Progenitor cell of endocrine pancreas (in vitro differentiated cells): Measurements from ENCODE around the gene COG7. TPM values are rescaled to one million over a fixed set of nuclear protein-coding genes. Genes with fewer than 3 reads are reported as not detected.

Experiments
- DNase-seq: peaks from one replicate; pipeline ENCODE4 v3.0.0; 2021; ENCODE audit warnings: low spot score; ENCODE audit not compliant: unreplicated experiment
- H3K27ac Mint-ChIP-seq: 2 replicates; pipeline ENCODE4 v1.8.0; 2021; ENCODE audit warnings: mild to moderate bottlenecking, moderate library complexity, mixed read lengths
- H3K27me3 Mint-ChIP-seq: 2 replicates; pipeline ENCODE4 v1.8.0; 2021; ENCODE audit warnings: mixed read lengths
- H3K36me3 Mint-ChIP-seq: 2 replicates; pipeline ENCODE4 v1.8.0; 2022; ENCODE audit warnings: mixed read lengths; ENCODE audit not compliant: insufficient read depth
- H3K4me1 Mint-ChIP-seq: 2 replicates; pipeline ENCODE4 v1.8.0; 2021; ENCODE audit warnings: low read depth, mixed read lengths
- H3K4me3 Mint-ChIP-seq: 2 replicates; pipeline ENCODE4 v1.8.0; 2021; ENCODE audit warnings: low read depth, mild to moderate bottlenecking, moderate library complexity, mixed read lengths
- H3K9me3 Mint-ChIP-seq: 2 replicates; pipeline ENCODE4 v1.8.0; 2021; ENCODE audit warnings: low read depth, mixed read lengths
- total RNA-seq: library from RNA; stranded (reverse); gene quantifications from 2 replicates; pipeline ENCODE4 v1.2.1, GENCODE V29; 2021
- TF ChIP-seq, protein P1 (sequence below): fragments of 200-600 bp; sonication (generic); IDR thresholded peaks from one replicate; pipeline ENCODE4 v1.5.0; 2021; ENCODE audit warnings: antibody characterized with exemption, mild to moderate bottlenecking; ENCODE audit not compliant: unreplicated experiment

Gene COG7
- total RNA-seq, 1 donor from 2014 or later = 28.3 TPM

DNA sequence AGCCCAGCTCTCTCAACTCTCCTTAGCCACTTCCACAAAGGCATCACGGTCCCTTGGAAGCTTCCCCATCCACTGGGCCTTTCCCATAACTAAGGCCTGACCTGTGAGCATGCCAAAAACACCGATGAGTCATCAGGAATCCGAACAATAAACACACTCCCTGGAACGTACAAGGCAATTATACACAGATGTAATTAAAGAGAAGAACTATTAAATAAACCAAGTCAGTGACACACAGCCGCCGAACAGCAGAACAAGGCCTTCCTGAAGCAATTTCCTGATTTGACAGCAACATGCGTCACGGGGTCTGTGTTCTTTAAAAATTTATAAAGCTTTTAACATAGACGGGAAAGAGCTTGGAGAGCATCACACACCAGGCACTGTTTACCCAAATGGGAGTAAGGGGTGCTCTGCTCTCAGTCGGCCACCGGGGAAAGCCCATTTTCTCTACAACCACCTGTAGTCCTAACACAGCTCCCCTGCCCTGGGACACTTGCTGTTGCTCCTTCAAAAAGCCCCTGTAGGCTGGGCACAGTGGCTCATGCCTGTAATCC, 29.4 kb downstream of the COG7 start:
- Mint-ChIP-seq H3K36me3 (peaks cover 10% of the 10 kb centered on the region), H3K27me3 (no peaks in the 10 kb centered on the region), H3K4me3 (no peak overlapping the region), H3K4me1 (no peaks in the 10 kb centered on the region), H3K27ac (no peak overlapping the region), H3K9me3 (no peaks in the 10 kb centered on the region)
- TF ChIP-seq, protein P1, sequence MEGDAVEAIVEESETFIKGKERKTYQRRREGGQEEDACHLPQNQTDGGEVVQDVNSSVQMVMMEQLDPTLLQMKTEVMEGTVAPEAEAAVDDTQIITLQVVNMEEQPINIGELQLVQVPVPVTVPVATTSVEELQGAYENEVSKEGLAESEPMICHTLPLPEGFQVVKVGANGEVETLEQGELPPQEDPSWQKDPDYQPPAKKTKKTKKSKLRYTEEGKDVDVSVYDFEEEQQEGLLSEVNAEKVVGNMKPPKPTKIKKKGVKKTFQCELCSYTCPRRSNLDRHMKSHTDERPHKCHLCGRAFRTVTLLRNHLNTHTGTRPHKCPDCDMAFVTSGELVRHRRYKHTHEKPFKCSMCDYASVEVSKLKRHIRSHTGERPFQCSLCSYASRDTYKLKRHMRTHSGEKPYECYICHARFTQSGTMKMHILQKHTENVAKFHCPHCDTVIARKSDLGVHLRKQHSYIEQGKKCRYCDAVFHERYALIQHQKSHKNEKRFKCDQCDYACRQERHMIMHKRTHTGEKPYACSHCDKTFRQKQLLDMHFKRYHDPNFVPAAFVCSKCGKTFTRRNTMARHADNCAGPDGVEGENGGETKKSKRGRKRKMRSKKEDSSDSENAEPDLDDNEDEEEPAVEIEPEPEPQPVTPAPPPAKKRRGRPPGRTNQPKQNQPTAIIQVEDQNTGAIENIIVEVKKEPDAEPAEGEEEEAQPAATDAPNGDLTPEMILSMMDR = no peak
- no peak for DNase-seq

DNA sequence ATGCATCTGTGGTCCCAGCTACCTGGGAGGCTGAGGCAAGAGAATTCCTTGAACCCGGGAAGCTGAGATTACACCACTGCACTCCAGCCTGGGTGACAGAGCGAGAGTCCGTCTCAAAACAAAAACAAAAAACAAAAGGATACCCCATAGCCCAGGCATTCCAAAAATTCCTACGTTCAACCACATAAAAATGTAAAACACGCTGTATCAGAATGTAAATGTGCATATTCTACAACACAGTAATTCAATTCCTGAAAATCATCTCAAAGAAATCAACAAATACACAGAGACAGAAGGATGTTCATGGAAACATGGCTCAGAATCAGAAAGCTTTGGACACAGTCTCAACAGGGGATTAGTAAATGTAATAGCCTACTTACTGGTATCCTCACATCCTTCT, 33.0 kb downstream of the COG7 start:
- no peaks in the 10 kb centered on the region for H3K27me3 Mint-ChIP-seq
- H3K9me3 Mint-ChIP-seq = no peaks in the 10 kb centered on the region
- peaks cover 9% of the 10 kb centered on the region for H3K36me3 Mint-ChIP-seq
- H3K4me3 Mint-ChIP-seq = no peak overlapping the region
- no peak overlapping the region for H3K27ac Mint-ChIP-seq
- no peak for DNase-seq
- H3K4me1 Mint-ChIP-seq = no peaks in the 10 kb centered on the region
- TF ChIP-seq, protein P1 = no peak

DNA sequence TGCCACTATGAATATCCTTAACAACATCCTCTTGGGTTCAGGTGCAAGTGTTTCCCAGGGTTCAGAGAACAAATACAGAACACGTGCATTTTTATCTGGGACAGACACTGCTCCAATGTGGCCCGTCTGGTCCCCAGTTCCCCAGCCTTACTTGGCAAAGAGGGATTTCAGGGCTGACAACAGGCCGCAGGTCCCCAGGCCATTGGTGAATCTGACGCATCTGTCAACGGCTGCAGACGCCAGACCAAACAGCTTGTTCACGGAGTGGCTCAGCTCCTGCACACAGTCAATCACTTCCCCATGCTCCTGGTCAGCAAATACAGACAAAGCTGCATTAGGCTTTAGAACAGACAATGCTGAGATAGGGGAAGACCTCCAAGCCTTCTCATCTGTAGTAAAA, 36.2 kb downstream of the COG7 start:
- H3K27ac Mint-ChIP-seq = no peak overlapping the region
- TF ChIP-seq, protein P1 = no peak

DNA sequence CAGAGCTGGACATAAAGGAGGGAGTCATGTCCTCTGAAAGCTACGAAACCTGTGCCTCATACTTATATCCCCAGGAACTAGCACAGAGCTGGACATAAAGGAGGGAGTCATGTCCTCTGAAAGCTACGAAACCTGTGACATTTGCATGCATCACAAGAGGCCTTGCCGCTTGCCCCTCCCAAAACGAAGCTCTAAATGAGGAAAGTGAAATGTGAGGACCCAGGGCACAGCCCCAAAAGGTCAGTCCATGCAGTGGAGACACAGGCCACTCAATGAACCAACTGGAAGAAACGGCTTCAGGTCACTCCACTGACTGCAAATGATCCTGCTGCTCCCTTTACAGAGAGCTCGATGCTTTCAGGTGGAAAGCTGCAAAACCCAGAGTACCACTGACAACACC, 38.3 kb downstream of the COG7 start:
- peaks cover 6% of the 10 kb centered on the region for H3K36me3 Mint-ChIP-seq
- H3K9me3 Mint-ChIP-seq = no peaks in the 10 kb centered on the region
- no peaks in the 10 kb centered on the region for H3K4me1 Mint-ChIP-seq
- H3K27ac Mint-ChIP-seq = no peak overlapping the region
- H3K27me3 Mint-ChIP-seq = no peaks in the 10 kb centered on the region
- no peak overlapping the region for H3K4me3 Mint-ChIP-seq
- TF ChIP-seq, protein P1 = no peak
- DNase-seq = no peak

More for the DNA sequence above, 36.2 kb downstream of the COG7 start:
- peaks cover 10% of the 10 kb centered on the region for H3K36me3 Mint-ChIP-seq
- H3K27me3 Mint-ChIP-seq = no peaks in the 10 kb centered on the region
- no peak for DNase-seq
- no peak overlapping the region for H3K4me3 Mint-ChIP-seq
- no peaks in the 10 kb centered on the region for H3K4me1 Mint-ChIP-seq
- no peaks in the 10 kb centered on the region for H3K9me3 Mint-ChIP-seq

DNA sequence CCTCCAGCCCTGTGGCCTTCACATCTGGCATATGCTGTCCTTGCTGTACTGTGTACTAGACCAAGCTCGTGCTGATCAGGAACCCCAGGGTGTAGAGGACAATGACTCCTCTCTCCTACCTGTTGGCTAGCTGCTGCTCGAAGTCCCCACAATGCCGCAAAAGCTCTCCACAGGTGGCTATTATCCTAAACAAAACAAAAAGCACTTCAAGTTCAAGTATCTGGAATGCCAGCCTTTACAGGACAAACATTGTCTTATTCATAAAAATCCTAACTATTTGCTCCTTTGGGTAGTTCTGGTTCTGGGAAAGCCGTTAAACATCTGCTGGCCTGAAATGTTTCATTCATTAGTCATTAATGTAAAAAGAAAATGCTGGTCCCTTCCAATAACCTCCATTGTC, 42.8 kb downstream of the COG7 start:
- H3K4me1 Mint-ChIP-seq = no peaks in the 10 kb centered on the region
- peaks cover 11% of the 10 kb centered on the region for H3K36me3 Mint-ChIP-seq
- no peak for DNase-seq
- no peak overlapping the region for H3K4me3 Mint-ChIP-seq
- no peak overlapping the region for H3K27ac Mint-ChIP-seq
- TF ChIP-seq, protein P1 = no peak
- H3K9me3 Mint-ChIP-seq = no peaks in the 10 kb centered on the region
- no peaks in the 10 kb centered on the region for H3K27me3 Mint-ChIP-seq
